Liver (tissue), 10 donors: ENCODE measurements around the gene PTPRN2. TPM values are rescaled to one million over a fixed set of nuclear protein-coding genes. Genes with fewer than 3 reads are reported as not detected.
"Not testable (repeated sequence)": the region's sequence is repeated elsewhere in the genome, so short reads cannot be mapped to it uniquely, and the experiment has no call there.

ENCODE experiments used
- DNase-seq: peaks from one replicate; pipeline ENCODE4 v3.0.0-alpha.2; 2017; ENCODE audit warnings: low spot score
- H3K27ac ChIP-seq, 2 donors: one replicate each; pipeline ENCODE4 v1.7.0; 2013; ENCODE audit warnings: inconsistent platforms in 2 of 2, low read length in 2 of 2, control low read depth in 1 of 2, low read depth in 1 of 2, mild to moderate bottlenecking in 1 of 2
- H3K27me3 ChIP-seq, 4 donors: one replicate each; pipeline versions ENCODE4 v1.6.1 to v1.7.0; 2013; ENCODE audit warnings: low read length in 3 of 4, inconsistent platforms in 1 of 4, mild to moderate bottlenecking in 1 of 4, moderate library complexity in 1 of 4; ENCODE audit not compliant: control insufficient read depth in 4 of 4, insufficient read depth in 4 of 4
- H3K36me3 ChIP-seq, 4 donors: one replicate each; pipeline versions ENCODE4 v1.6.1 to v1.7.0; 2013; ENCODE audit warnings: low read length in 3 of 4, mild to moderate bottlenecking in 3 of 4, low read depth in 1 of 4, moderate library complexity in 1 of 4; ENCODE audit not compliant: control insufficient read depth in 4 of 4, insufficient read depth in 3 of 4
- H3K4me1 ChIP-seq, 4 donors: one replicate each; pipeline versions ENCODE4 v1.6.1 to v1.7.0; 2013; ENCODE audit warnings: low read length in 3 of 4, mild to moderate bottlenecking in 3 of 4, moderate library complexity in 1 of 4; ENCODE audit not compliant: control insufficient read depth in 4 of 4, insufficient read depth in 4 of 4
- H3K4me3 ChIP-seq, 3 donors: one replicate each; pipeline versions ENCODE4 v1.6.1 to v1.7.0; 2013; ENCODE audit warnings: low read length in 3 of 3, control low read depth in 1 of 3, low read depth in 1 of 3, mild to moderate bottlenecking in 1 of 3
- H3K9ac ChIP-seq, 2 donors: one replicate each; pipeline ENCODE4 v1.7.0; 2013; ENCODE audit warnings: low read length in 2 of 2, mild to moderate bottlenecking in 2 of 2, moderate library complexity in 2 of 2, control low read depth in 1 of 2, low read depth in 1 of 2
- H3K9me3 ChIP-seq, 4 donors: one replicate each; pipeline versions ENCODE4 v1.6.1 to v1.7.0; 2013; ENCODE audit warnings: low read length in 3 of 4; ENCODE audit not compliant: control insufficient read depth in 4 of 4
- EGR1 ChIP-seq, 2 donors: IDR thresholded peaks; 2 replicates each; pipeline ENCODE4 v1.6.1; 2016 to 2018; ENCODE audit warnings: antibody characterized with exemption in 2 of 2, low read depth in 2 of 2
- FOXA1 ChIP-seq: IDR thresholded peaks from 2 replicates; pipeline ENCODE4 v1.6.1; 2016; ENCODE audit warnings: antibody characterized with exemption
- WGBS: extraction: QIAGEN DNeasy Blood & Tissue Kit; methylation state at CpG from one replicate; pipeline ENCODE4 v1.1.7; 2013; 5-methylcytosine and 5-hydroxymethylcytosine counted together
- polyA plus RNA-seq, 2 donors: library from polyadenylated mRNA; stranded (reverse) in 1 of 2; unstranded in 1 of 2; fragments of 200-250 nt in 1 of 2; fragments of >200 nt in 1 of 2; fragmentation: Nextera tagmentation in 1 of 2; extraction: Ambion mirVana in 1 of 2; gene quantifications; one replicate each; pipeline versions ENCODE4 v1.2.1 to v1.2.3, GENCODE V29; 2013 to 2015
- small RNA-seq: library from RNA; depleted of rRNA; stranded (forward); fragments of <200 nt; gene quantifications from one replicate; pipeline ENCODE3, GENCODE V24; 2014
- total RNA-seq, 2 donors: library from RNA; depleted of rRNA; stranded (reverse); fragments of >200 nt; gene quantifications; one replicate each; pipeline ENCODE4 v1.2.3, GENCODE V29; 2014
- donor health status: healthy.
- donor health status: healthy.
- donor health status: healthy.
- donor health status: healthy.
- donor health status: healthy.

PTPRN2 gene
- total and polyA plus RNA-seq, 4 donors, result 0.75 to 1.9 (median 1.1) TPM

GRCh38 chr7:157490465-157490912 is 1097.1 kb downstream of the PTPRN2 start:
- H3K27ac ChIP-seq, result no peak overlapping the region
- no peaks in the 10 kb centered on the region for H3K27me3 ChIP-seq
- H3K9me3 ChIP-seq, result no peaks in the 10 kb centered on the region
- TF ChIP-seq EGR1 (IDR thresholded peaks at IDR 0.05; ENCODE audit: low read depth in 2 of 2) (peak in 1 of 2 donors; percentile 49), FOXA1 (no peak)
- WGBS, result 62% methylated on average over 8 of the region's 8 CpGs
- H3K9ac ChIP-seq, result no peak overlapping the region
- H3K36me3 ChIP-seq, result no peaks in the 10 kb centered on the region
- H3K4me1 ChIP-seq, result no peaks in the 10 kb centered on the region
- H3K4me3 ChIP-seq, result no peak overlapping the region
- no peak for DNase-seq

- H3K9ac ChIP-seq, H3K9me3 ChIP-seq, H3K4me1 ChIP-seq, H3K36me3 ChIP-seq, DNase-seq, H3K27me3 ChIP-seq, H3K27ac ChIP-seq, H3K4me3 ChIP-seq: not testable (repeated sequence)
- 58% methylated on average over 3 of the region's 3 CpGs for WGBS
Observed at GRCh38 chr7:157489870-157490269, 1097.8 kb downstream of the PTPRN2 start.

Small RNAs within 50 kb of the gene (small RNA-seq; reads per million reads assigned to genes)
- gene MIR153-2 (not detected), gene MIR5707 (not detected), gene MIR595 (not detected), gene THAP5P1 (not detected)

Other genes starting within 250 kb of the PTPRN2 start
- gene NCAPG2, start 117.0 kb upstream of the PTPRN2 start, total RNA-seq, result 10 to 100 TPM in 1 of 2 donors, 1 to 10 TPM in 1; 4.6 to 37.4 TPM
- 1 to 10 TPM in 1 of 2 donors, under 1 TPM in 1; 0.89 to 2.7 TPM for gene NCAPG2, start 117.0 kb upstream of the PTPRN2 start, polyA plus RNA-seq
- 10 to 100 TPM; 23.4 to 31.7 TPM for gene ESYT2, start 241.7 kb upstream of the PTPRN2 start, total RNA-seq
- gene ESYT2, start 241.7 kb upstream of the PTPRN2 start, polyA plus RNA-seq, result 10 to 100 TPM in 1 of 2 donors, 1 to 10 TPM in 1; 4.9 to 11.0 TPM